ENCODE data around the gene HYOU1. TPM values are rescaled to one million over a fixed set of nuclear protein-coding genes. Genes with fewer than 3 reads are reported as not detected.

HYOU1 gene
- total RNA-seq, 5 donors from 2014 or later (not counting 1 experiment from before 2014, with no cell fraction given), result 91.2 to 113 (median 112) TPM

DNA sequence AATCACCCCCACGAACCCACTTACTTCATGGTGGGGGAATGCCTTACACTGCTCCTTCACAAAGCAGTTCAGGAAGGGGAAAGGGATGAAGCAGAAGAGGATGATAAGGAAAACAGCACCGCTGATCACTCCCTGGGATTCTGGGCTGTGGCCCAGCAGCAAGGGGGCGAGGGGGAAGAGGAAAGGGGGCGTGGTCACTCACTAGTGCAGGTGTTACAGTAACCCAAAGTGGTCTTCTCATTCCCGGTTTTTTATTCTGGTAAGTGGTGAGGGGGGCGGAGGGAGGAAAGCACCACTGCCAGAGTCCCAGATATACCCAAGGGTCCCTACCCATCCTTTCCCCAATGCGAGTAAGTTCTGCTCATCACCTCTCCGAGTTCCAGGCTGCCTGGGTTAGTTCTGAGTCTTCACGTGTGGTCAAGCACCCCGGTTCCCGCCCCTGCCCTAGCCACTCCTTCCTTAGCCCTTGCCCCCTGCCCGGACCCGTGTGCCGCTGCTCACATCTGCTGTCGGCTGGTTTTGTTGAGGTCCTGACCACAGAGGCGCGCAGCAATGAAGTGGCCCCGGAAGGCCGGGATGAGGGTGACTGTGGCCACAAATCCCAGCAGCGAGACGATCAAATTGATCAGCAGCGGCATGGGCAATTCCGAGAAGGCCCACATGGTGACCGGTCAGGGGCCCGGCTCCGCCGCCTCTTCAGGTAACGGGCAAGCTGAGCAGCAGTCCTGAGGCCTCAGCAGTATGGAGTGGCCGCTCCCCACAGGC is 44.2 kb upstream of the HYOU1 start:
- no peaks in the 10 kb centered on the region for H3K27me3 Mint-ChIP-seq
- Histone ChIP-seq H3K27me3 (replicated peaks in 1 of 2; ENCODE audit: control insufficient read depth in 2 of 2, extremely low read depth in 1 of 2, insufficient read depth in 2 of 2, low read length in 1 of 2) (no peaks in the 10 kb centered on the region), H3K4me1 (ENCODE audit: control insufficient read depth in 1 of 2, extremely low read depth in 1 of 2, insufficient read depth in 2 of 2, low read length in 2 of 2) (peaks cover 12 to 29% of the 10 kb centered on the region in 2 experiments), H3K36me3 (ENCODE audit: control insufficient read depth in 2 of 2, extremely low read depth in 1 of 2, insufficient read depth in 1 of 2, low read length in 1 of 2) (peaks cover 0 to 25% of the 10 kb centered on the region in 2 donors), H3K9me3 (no peaks in the 10 kb centered on the region), H3K27ac (ENCODE audit: low read length) (peak overlapping the region; percentile 87), H3K4me3 (ENCODE audit: control insufficient read depth in 1 of 2, extremely low read depth in 1 of 2, low read length in 1 of 2) (peak overlapping the region; percentile 83 to 98)
- DNase-seq (no peak), ATAC-seq (replicated peaks in 1 of 4) (peak in 3 of 4 experiments; percentile 4 to 9 (median 6))
- no peaks in the 10 kb centered on the region for H3K9me3 Mint-ChIP-seq
- ChIA-PET CTCF (interaction anchor here (0.6 to 1.5 kb wide), 11 partner anchors 9 to 243 kb away, joined by 3 to 24 read pairs (median 4); partner anchors contain the start of genes VPS11 (in 2 of the 2), CBL (in 1 of the 2), HINFP (in 1 of the 2) and HMBS (in 1 of the 2)), POLR2A (interaction anchor here (0.6 to 1.5 kb wide), 5 partner anchors 8 to 849 kb away, joined by 3 to 17 read pairs (median 6); partner anchors contain the start of genes HMBS (in 1 of the 2) and VPS11 (in 1 of the 2))
- peak overlapping the region; percentile 99 to 100 for H3K27ac Mint-ChIP-seq
- WGBS (ENCODE audit: insufficient coverage), result under 1% methylated on average over 24 of the region's 29 CpGs
- peaks cover 23% of the 10 kb centered on the region for H3K36me3 Mint-ChIP-seq
- H3K4me1 Mint-ChIP-seq, result peaks cover 37 to 51% (median 45%) of the 10 kb centered on the region in 3 donors
- H3K4me3 Mint-ChIP-seq, result peak overlapping the region; percentile 86 to 98 (median 97)

DNA sequence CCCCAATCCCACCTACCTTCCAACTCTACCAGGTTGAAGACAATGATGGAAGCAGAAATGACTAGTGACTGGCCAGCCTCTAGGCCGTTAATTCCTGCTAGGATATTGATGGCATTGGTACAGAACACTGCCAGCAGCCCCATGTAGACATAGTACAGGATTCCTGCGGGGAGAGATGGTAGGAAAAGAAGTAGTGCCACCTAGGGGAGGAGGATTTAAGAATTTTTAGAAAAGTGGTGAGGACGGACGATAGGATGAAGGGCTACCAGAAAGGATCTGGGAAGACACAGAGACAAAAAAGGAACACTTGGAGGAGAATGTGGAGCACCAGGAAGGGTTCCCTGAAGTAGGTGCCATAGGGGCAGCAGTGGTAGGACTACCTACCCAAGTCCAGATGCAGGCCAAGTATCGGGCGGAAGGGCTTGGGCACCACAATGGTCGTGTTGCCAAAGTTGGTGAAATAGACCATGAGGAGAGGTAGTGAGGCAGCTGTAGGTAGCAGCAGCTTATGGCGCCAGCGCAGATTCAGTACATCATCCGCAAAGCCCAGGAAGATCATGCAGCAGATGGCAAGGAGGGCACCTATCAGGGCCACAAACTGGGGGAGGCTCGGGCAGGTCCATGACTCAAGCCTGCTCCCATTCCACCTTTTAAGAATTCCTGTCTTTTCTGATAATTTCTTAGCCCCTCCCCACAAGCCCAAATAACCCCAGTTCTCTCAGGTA is 43.4 kb upstream of the HYOU1 start:
- Histone ChIP-seq H3K4me3 (ENCODE audit: control insufficient read depth in 1 of 2, extremely low read depth in 1 of 2, low read length in 1 of 2) (peak overlapping the region in 1 of 2 donors; percentile 98), H3K9me3 (no peaks in the 10 kb centered on the region), H3K4me1 (ENCODE audit: control insufficient read depth in 1 of 2, extremely low read depth in 1 of 2, insufficient read depth in 2 of 2, low read length in 2 of 2) (peaks cover 14 to 36% of the 10 kb centered on the region in 2 experiments), H3K27me3 (replicated peaks in 1 of 2; ENCODE audit: control insufficient read depth in 2 of 2, extremely low read depth in 1 of 2, insufficient read depth in 2 of 2, low read length in 1 of 2) (no peaks in the 10 kb centered on the region), H3K27ac (ENCODE audit: low read length) (no peak overlapping the region), H3K36me3 (ENCODE audit: control insufficient read depth in 2 of 2, extremely low read depth in 1 of 2, insufficient read depth in 1 of 2, low read length in 1 of 2) (peaks cover 0 to 25% of the 10 kb centered on the region in 2 donors)
- DNase-seq (peak in 1 of 35 experiments; percentile 30), ATAC-seq (replicated peaks in 1 of 4) (no peak)
- H3K36me3 Mint-ChIP-seq, result peaks cover 23% of the 10 kb centered on the region
- ChIA-PET POLR2A (interaction anchor here in 1 of 2 donors (1.0 kb wide), 1 partner anchor 14 kb away, joined by 5 read pairs; no protein-coding TSS in a partner anchor), CTCF (interaction anchor here in 1 of 2 donors (0.8 kb wide), 1 partner anchor 15 kb away, joined by 4 read pairs; no protein-coding TSS in a partner anchor)
- H3K27ac Mint-ChIP-seq, result peak overlapping the region; percentile 45 to 68
- H3K27me3 Mint-ChIP-seq, result no peaks in the 10 kb centered on the region
- 45% methylated on average over 7 of the region's 11 CpGs for WGBS (ENCODE audit: insufficient coverage)
- no peaks in the 10 kb centered on the region for H3K9me3 Mint-ChIP-seq
- peaks cover 41 to 58% (median 52%) of the 10 kb centered on the region in 3 donors for H3K4me1 Mint-ChIP-seq
- peak overlapping the region; percentile 86 to 98 (median 97) for H3K4me3 Mint-ChIP-seq

DNA sequence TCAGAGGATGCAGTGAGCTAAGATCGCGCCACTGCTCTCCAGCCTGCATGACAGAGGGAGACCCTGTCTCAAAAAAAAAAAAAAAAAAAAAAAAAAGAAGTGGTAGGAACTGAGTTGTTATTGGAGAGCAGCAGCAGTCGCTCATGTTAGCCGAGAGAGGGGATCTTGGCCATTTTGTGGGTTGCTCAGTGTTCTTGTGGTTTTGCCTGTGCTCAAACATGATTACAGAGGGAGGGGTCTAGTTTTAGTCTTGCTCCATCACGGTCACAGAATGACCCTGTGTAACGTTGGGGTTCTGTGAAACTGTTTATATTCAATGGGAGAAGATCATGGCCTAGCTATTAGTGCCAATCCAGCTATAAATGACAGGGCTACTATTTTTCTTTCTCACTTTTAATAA is 42.7 kb upstream of the HYOU1 start:
- POLR2A ChIA-PET, result interaction anchor here (0.6 to 0.7 kb wide), 2 partner anchors 12 to 555 kb away, joined by 3 to 5 read pairs; no protein-coding TSS in a partner anchor
- CTCF ChIA-PET, result interaction anchor here in 1 of 2 donors (0.6 to 1.3 kb wide), 3 partner anchors 7 to 239 kb away, joined by 4 to 5 read pairs (median 5); partner anchors contain the start of gene C2CD2L
- no peaks in the 10 kb centered on the region for H3K9me3 ChIP-seq

DNA sequence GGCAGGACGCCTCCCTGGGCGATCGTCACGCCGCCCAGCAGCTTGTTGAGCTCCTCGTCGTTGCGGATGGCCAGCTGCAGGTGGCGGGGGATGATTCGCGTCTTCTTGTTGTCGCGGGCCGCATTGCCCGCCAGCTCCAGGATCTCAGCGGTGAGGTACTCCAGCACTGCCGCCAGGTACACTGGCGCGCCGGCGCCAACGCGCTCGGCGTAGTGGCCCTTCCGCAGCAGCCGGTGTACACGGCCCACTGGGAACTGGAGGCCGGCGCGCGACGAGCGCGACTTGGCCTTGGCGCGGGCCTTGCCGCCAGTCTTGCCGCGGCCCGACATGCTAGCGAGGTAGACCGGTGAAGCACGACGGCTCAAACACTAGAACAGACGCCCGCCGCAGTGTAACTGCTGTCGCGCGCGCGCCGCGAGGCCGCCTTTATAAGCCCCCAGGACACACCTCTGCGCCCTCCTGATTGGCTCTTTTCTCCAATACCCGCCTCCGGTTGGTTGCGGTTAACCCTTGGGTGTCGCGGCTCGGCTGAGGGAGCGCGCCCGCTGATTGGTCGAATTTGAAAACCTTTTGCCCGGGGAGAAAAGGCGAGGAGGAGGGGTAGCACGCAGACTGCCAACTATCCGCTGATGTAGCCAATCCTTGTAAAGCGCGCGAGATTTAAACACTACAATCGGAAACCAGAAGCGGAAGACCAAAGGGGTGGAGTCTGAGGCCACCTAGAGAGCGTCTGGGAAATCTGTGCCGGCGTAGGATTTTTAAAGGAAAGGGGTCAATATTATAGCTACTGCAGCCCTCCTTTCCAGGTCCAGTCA is 38.3 kb upstream of the HYOU1 start:
- peak overlapping the region; percentile 88 to 98 (median 92) for H3K4me3 Mint-ChIP-seq
- DNase-seq, result peak; percentile 97 to 100 (median 99)
- H3K27me3 Mint-ChIP-seq, result no peaks in the 10 kb centered on the region
- H3K4me1 ChIP-seq (ENCODE audit: control insufficient read depth in 1 of 2, extremely low read depth in 1 of 2, insufficient read depth in 2 of 2, low read length in 2 of 2), result peaks cover 9 to 32% of the 10 kb centered on the region in 2 experiments
- CTCF ChIA-PET, result interaction anchor here (0.9 to 1.7 kb wide), 4 partner anchors 10 to 101 kb away, joined by 3 to 7 read pairs (median 5); partner anchors contain the start of genes C2CD2L (in 1 of the 2), HINFP (in 1 of the 2) and HMBS (in 1 of the 2)
- H3K36me3 ChIP-seq (ENCODE audit: control insufficient read depth in 2 of 2, extremely low read depth in 1 of 2, insufficient read depth in 1 of 2, low read length in 1 of 2), result peaks cover 0 to 28% of the 10 kb centered on the region in 2 donors
- H3K4me3 ChIP-seq (ENCODE audit: control insufficient read depth in 1 of 2, extremely low read depth in 1 of 2, low read length in 1 of 2), result peak overlapping the region; percentile 73 to 95
- peak overlapping the region; percentile 46 for H3K27ac ChIP-seq (ENCODE audit: low read length)
- ATAC-seq (replicated peaks in 1 of 4), result peak; percentile 85 to 90 (median 88)
- H3K27ac Mint-ChIP-seq, result peak overlapping the region; percentile 90 to 93
- H3K4me1 Mint-ChIP-seq, result peaks cover 38 to 39% (median 38%) of the 10 kb centered on the region in 3 donors
- no peaks in the 10 kb centered on the region for H3K9me3 Mint-ChIP-seq
- POLR2A ChIA-PET, result interaction anchor here (0.6 to 2.0 kb wide), 12 partner anchors 9 to 220 kb away, joined by 3 to 15 read pairs (median 4); partner anchors contain the start of genes C2CD2L (in 2 of the 2), VPS11 (in 2 of the 2), HINFP (in 1 of the 2) and HMBS (in 1 of the 2)
- no peaks in the 10 kb centered on the region for H3K9me3 ChIP-seq
- no peaks in the 10 kb centered on the region for H3K27me3 ChIP-seq (replicated peaks in 1 of 2; ENCODE audit: control insufficient read depth in 2 of 2, extremely low read depth in 1 of 2, insufficient read depth in 2 of 2, low read length in 1 of 2)
- peaks cover 28% of the 10 kb centered on the region for H3K36me3 Mint-ChIP-seq
- under 1% methylated on average over 70 of the region's 79 CpGs for WGBS (ENCODE audit: insufficient coverage)

More for the DNA sequence above, 42.7 kb upstream of the HYOU1 start:
- Histone ChIP-seq H3K4me1 (ENCODE audit: control insufficient read depth in 1 of 2, extremely low read depth in 1 of 2, insufficient read depth in 2 of 2, low read length in 2 of 2) (peaks cover 14 to 36% of the 10 kb centered on the region in 2 experiments), H3K36me3 (ENCODE audit: control insufficient read depth in 2 of 2, extremely low read depth in 1 of 2, insufficient read depth in 1 of 2, low read length in 1 of 2) (peaks cover 0 to 25% of the 10 kb centered on the region in 2 donors), H3K4me3 (ENCODE audit: control insufficient read depth in 1 of 2, extremely low read depth in 1 of 2, low read length in 1 of 2) (no peak overlapping the region), H3K27me3 (replicated peaks in 1 of 2; ENCODE audit: control insufficient read depth in 2 of 2, extremely low read depth in 1 of 2, insufficient read depth in 2 of 2, low read length in 1 of 2) (no peaks in the 10 kb centered on the region), H3K27ac (ENCODE audit: low read length) (no peak overlapping the region)
- Mint-ChIP-seq H3K4me1 (peaks cover 46 to 55% (median 50%) of the 10 kb centered on the region in 3 donors), H3K4me3 (peak overlapping the region; percentile 86 to 98 (median 97)), H3K27me3 (no peaks in the 10 kb centered on the region), H3K27ac (no peak overlapping the region), H3K9me3 (no peaks in the 10 kb centered on the region), H3K36me3 (peaks cover 23% of the 10 kb centered on the region)
- WGBS (ENCODE audit: insufficient coverage), result 80% methylated on average over 1 of the region's 6 CpGs
- DNase-seq (no peak), ATAC-seq (replicated peaks in 1 of 4) (no peak)

- ATAC-seq (replicated peaks in 1 of 4) (peak; percentile 43 to 59 (median 52)), DNase-seq (peak in 3 of 35 experiments; percentile 27 to 75 (median 37))
- Mint-ChIP-seq H3K4me3 (peak overlapping the region; percentile 88 to 98 (median 92)), H3K4me1 (peaks cover 33% of the 10 kb centered on the region in 3 donors), H3K36me3 (peaks cover 34% of the 10 kb centered on the region), H3K9me3 (no peaks in the 10 kb centered on the region), H3K27me3 (no peaks in the 10 kb centered on the region), H3K27ac (peak overlapping the region; percentile 90 to 93)
- WGBS (ENCODE audit: insufficient coverage), result under 1% methylated on average over 19 of the region's 19 CpGs
- no peaks in the 10 kb centered on the region for H3K27me3 ChIP-seq (replicated peaks in 1 of 2; ENCODE audit: control insufficient read depth in 2 of 2, extremely low read depth in 1 of 2, insufficient read depth in 2 of 2, low read length in 1 of 2)
- H3K27ac ChIP-seq (ENCODE audit: low read length), result peak overlapping the region; percentile 46
- H3K36me3 ChIP-seq (ENCODE audit: control insufficient read depth in 2 of 2, extremely low read depth in 1 of 2, insufficient read depth in 1 of 2, low read length in 1 of 2), result peaks cover 0 to 28% of the 10 kb centered on the region in 2 donors
- ChIA-PET POLR2A (interaction anchor here (0.5 to 2.0 kb wide), 14 partner anchors 8 to 165 kb away, joined by 3 to 15 read pairs (median 4); partner anchors contain the start of genes C2CD2L (in 2 of the 2), VPS11 (in 2 of the 2), HINFP (in 1 of the 2) and HMBS (in 1 of the 2)), CTCF (interaction anchor here (0.9 to 1.7 kb wide), 4 partner anchors 10 to 102 kb away, joined by 3 to 7 read pairs (median 5); partner anchors contain the start of genes C2CD2L (in 1 of the 2), HINFP (in 1 of the 2) and HMBS (in 1 of the 2))
- peak overlapping the region; percentile 73 to 95 for H3K4me3 ChIP-seq (ENCODE audit: control insufficient read depth in 1 of 2, extremely low read depth in 1 of 2, low read length in 1 of 2)
- H3K4me1 ChIP-seq (ENCODE audit: control insufficient read depth in 1 of 2, extremely low read depth in 1 of 2, insufficient read depth in 2 of 2, low read length in 2 of 2), result peaks cover 7 to 29% of the 10 kb centered on the region in 2 experiments
- H3K9me3 ChIP-seq, result no peaks in the 10 kb centered on the region
Measured at GRCh38 chr11:119094816-119095065, 37.7 kb upstream of the HYOU1 start.
